ENCODE measurements around the gene ZBTB38.

The ZBTB38 gene

GRCh38 chr3:141368062-141368924 is at the start of gene ZBTB38:
Gene ZBTB38, plus strand, starts transcription at chr3:141368504. Its CDS starts 73,885 bp downstream, at chr3:141442389.
- DNase-seq (ENCODE audit: low read depth in 1 of 2, low spot score in 1 of 2), result no peak

- no peak for DNase-seq (ENCODE audit: low read depth in 1 of 2, low spot score in 1 of 2)
These were observed 47.8 kb upstream of the ZBTB38 start for GRCh38 chr3:141320399-141321108.

GRCh38 chr3:141321109-141321497 is 47.2 kb upstream of the ZBTB38 start:
- no peak for DNase-seq (ENCODE audit: low read depth in 1 of 2, low spot score in 1 of 2)

- no peak for DNase-seq (ENCODE audit: low read depth in 1 of 2, low spot score in 1 of 2)
These were observed 44.2 kb upstream of the ZBTB38 start for GRCh38 chr3:141323936-141324704.

- no peak for DNase-seq (ENCODE audit: low read depth in 1 of 2, low spot score in 1 of 2)
These were observed 42.2 kb upstream of the ZBTB38 start for GRCh38 chr3:141326123-141326522.

- DNase-seq (ENCODE audit: low read depth in 1 of 2, low spot score in 1 of 2), result no peak
These were observed 41.7 kb upstream of the ZBTB38 start for GRCh38 chr3:141326626-141327025.

GRCh38 chr3:141328286-141329166 is 39.8 kb upstream of the ZBTB38 start:
- no peak for DNase-seq (ENCODE audit: low read depth in 1 of 2, low spot score in 1 of 2)

GRCh38 chr3:141330235-141330634 is 38.1 kb upstream of the ZBTB38 start:
- no peak for DNase-seq (ENCODE audit: low read depth in 1 of 2, low spot score in 1 of 2)

GRCh38 chr3:141330718-141331376 is 37.5 kb upstream of the ZBTB38 start:
- DNase-seq (ENCODE audit: low read depth in 1 of 2, low spot score in 1 of 2), result no peak

- no peak for DNase-seq (ENCODE audit: low read depth in 1 of 2, low spot score in 1 of 2)
These were observed 36.7 kb upstream of the ZBTB38 start for GRCh38 chr3:141331377-141332318.

GRCh38 chr3:141332416-141332815 is 35.9 kb upstream of the ZBTB38 start:
- no peak for DNase-seq (ENCODE audit: low read depth in 1 of 2, low spot score in 1 of 2)

- no peak for DNase-seq (ENCODE audit: low read depth in 1 of 2, low spot score in 1 of 2)
These were observed 34.3 kb upstream of the ZBTB38 start for GRCh38 chr3:141333836-141334626.

- no peak for DNase-seq (ENCODE audit: low read depth in 1 of 2, low spot score in 1 of 2)
These were observed 33.6 kb upstream of the ZBTB38 start for GRCh38 chr3:141334627-141335250.

GRCh38 chr3:141335531-141336061 is 32.7 kb upstream of the ZBTB38 start:
- no peak for DNase-seq (ENCODE audit: low read depth in 1 of 2, low spot score in 1 of 2)

GRCh38 chr3:141336672-141337522 is 31.4 kb upstream of the ZBTB38 start:
- DNase-seq (ENCODE audit: low read depth in 1 of 2, low spot score in 1 of 2), result no peak

- no peak for DNase-seq (ENCODE audit: low read depth in 1 of 2, low spot score in 1 of 2)
These were observed 30.8 kb upstream of the ZBTB38 start for GRCh38 chr3:141337523-141337854.

GRCh38 chr3:141337991-141338390 is 30.3 kb upstream of the ZBTB38 start:
- DNase-seq (ENCODE audit: low read depth in 1 of 2, low spot score in 1 of 2), result no peak

Data from stimulated activated CD4-positive, alpha-beta T cell treated with anti-CD3 and anti-CD28 coated beads, Interleukin-15, amount 100 ng/mL, for 1 hour (primary cell).